Measurements from ENCODE around the gene BAHD1. TPM values are rescaled to one million over a fixed set of nuclear protein-coding genes. Genes with fewer than 3 reads are reported as not detected.

Gene BAHD1
- polyA plus RNA-seq, 3 donors: 0.67 to 8.9 (median 0.79) TPM

DNA sequence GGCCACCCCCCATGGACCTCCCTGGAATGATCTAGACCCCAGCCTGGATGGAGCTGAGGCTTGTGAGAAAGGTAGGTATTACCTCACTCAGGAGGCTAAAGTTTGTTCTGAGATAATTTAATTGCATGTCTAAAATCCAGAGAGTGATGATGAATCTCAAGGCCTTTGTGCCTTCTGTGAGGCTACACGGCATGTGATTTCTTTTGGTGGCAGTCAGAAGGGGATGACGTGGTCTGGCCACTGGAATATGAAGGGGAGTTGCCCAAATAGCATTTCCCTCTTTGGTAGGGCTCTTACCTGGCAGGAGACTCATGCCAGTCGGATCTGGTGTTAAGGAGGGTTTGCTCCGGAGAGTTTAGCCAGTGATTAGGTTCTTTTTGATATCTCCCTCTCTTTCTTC is 2.5 kb downstream of the BAHD1 start:
- no peaks in the 10 kb centered on the region for H3K36me3 ChIP-seq (replicated peaks in 1 of 2; ENCODE audit: control insufficient read depth in 1 of 2, insufficient read depth in 2 of 2, low read length in 2 of 2)
- H3K9ac ChIP-seq (ENCODE audit: insufficient read depth, low read length, poor library complexity, severe bottlenecking): no peak overlapping the region
- Mint-ChIP-seq H3K4me1 (peaks cover 37% of the 10 kb centered on the region), H3K27me3 (ENCODE audit: low read depth in 3 of 3) (peaks cover 39 to 52% (median 39%) of the 10 kb centered on the region in 3 donors), H3K4me3 (no peak overlapping the region), H3K27ac (peak overlapping the region in 1 of 7 donors; percentile 40), H3K36me3 (peaks cover 13 to 27% of the 10 kb centered on the region in 2 donors), H3K9me3 (peaks cover 0 to 13% (median 3%) of the 10 kb centered on the region in 7 donors)
- intact Hi-C loops (cut with micrococcal nuclease): loop anchor here in 1 of 2 donors (5.0 kb wide), 1 partner anchor 64 kb away; no protein-coding TSS in a partner anchor
- H3K4me3 ChIP-seq (replicated peaks in 1 of 3; ENCODE audit: low read depth in 2 of 3, low read length in 3 of 3): no peak overlapping the region
- peaks cover 9 to 30% of the 10 kb centered on the region in 2 donors for H3K27me3 ChIP-seq (ENCODE audit: control insufficient read depth in 2 of 2, insufficient read depth in 2 of 2, low read length in 2 of 2)
- H4K20me1 ChIP-seq (ENCODE audit: insufficient read depth, low read length): peaks cover 55% of the 10 kb centered on the region
- H3K4me1 ChIP-seq (ENCODE audit: control insufficient read depth in 1 of 2, insufficient read depth in 2 of 2, low read length in 2 of 2): peaks cover 13 to 30% of the 10 kb centered on the region in 2 donors
- no peaks in the 10 kb centered on the region for H3K9me3 ChIP-seq (replicated peaks in 1 of 2; ENCODE audit: control insufficient read depth in 1 of 2, insufficient read depth in 1 of 2, low read length in 2 of 2)
- no peak overlapping the region for H3K27ac ChIP-seq (ENCODE audit: low read depth in 1 of 2, low read length in 2 of 2)
- no peak for DNase-seq
- 100% methylated on average over 2 of the region's 4 CpGs for WGBS (ENCODE audit: insufficient coverage)
- TF ChIP-seq CTCF (IDR thresholded peaks at IDR 0.05): no peak
- H3K4me2 ChIP-seq (replicated peaks; ENCODE audit: extremely low read depth, low read length, poor library complexity, severe bottlenecking): no peak overlapping the region
- H3K79me2 ChIP-seq (ENCODE audit: insufficient read depth, low read length): peaks cover 56% of the 10 kb centered on the region
- H2AFZ ChIP-seq (ENCODE audit: insufficient read depth, low read depth, low read length, poor library complexity, severe bottlenecking): no peak overlapping the region

- no peak overlapping the region for H3K4me3 ChIP-seq (replicated peaks in 1 of 3; ENCODE audit: low read depth in 2 of 3, low read length in 3 of 3)
- peaks cover 13 to 30% of the 10 kb centered on the region in 2 donors for H3K4me1 ChIP-seq (ENCODE audit: control insufficient read depth in 1 of 2, insufficient read depth in 2 of 2, low read length in 2 of 2)
- peaks cover 59% of the 10 kb centered on the region for H4K20me1 ChIP-seq (ENCODE audit: insufficient read depth, low read length)
- intact Hi-C loops (cut with micrococcal nuclease): loop anchor here in 1 of 2 donors (5.0 kb wide), 1 partner anchor 63 kb away; no protein-coding TSS in a partner anchor
- peaks cover 33 to 46% (median 34%) of the 10 kb centered on the region in 3 donors for H3K27me3 Mint-ChIP-seq (ENCODE audit: low read depth in 3 of 3)
- H2AFZ ChIP-seq (ENCODE audit: insufficient read depth, low read depth, low read length, poor library complexity, severe bottlenecking): no peak overlapping the region
- H3K27me3 ChIP-seq (ENCODE audit: control insufficient read depth in 2 of 2, insufficient read depth in 2 of 2, low read length in 2 of 2): peaks cover 9 to 25% of the 10 kb centered on the region in 2 donors
- DNase-seq: no peak
- TF ChIP-seq CTCF (IDR thresholded peaks at IDR 0.05): no peak
- H3K4me1 Mint-ChIP-seq: peaks cover 37% of the 10 kb centered on the region
- no peak overlapping the region for H3K9ac ChIP-seq (ENCODE audit: insufficient read depth, low read length, poor library complexity, severe bottlenecking)
- no peak overlapping the region for H3K4me2 ChIP-seq (replicated peaks; ENCODE audit: extremely low read depth, low read length, poor library complexity, severe bottlenecking)
- no peak overlapping the region for H3K27ac ChIP-seq (ENCODE audit: low read depth in 1 of 2, low read length in 2 of 2)
- H3K4me3 Mint-ChIP-seq: no peak overlapping the region
- H3K36me3 ChIP-seq (replicated peaks in 1 of 2; ENCODE audit: control insufficient read depth in 1 of 2, insufficient read depth in 2 of 2, low read length in 2 of 2): no peaks in the 10 kb centered on the region
- H3K9me3 ChIP-seq (replicated peaks in 1 of 2; ENCODE audit: control insufficient read depth in 1 of 2, insufficient read depth in 1 of 2, low read length in 2 of 2): no peaks in the 10 kb centered on the region
- no peak overlapping the region for H3K27ac Mint-ChIP-seq
- H3K79me2 ChIP-seq (ENCODE audit: insufficient read depth, low read length): peaks cover 62% of the 10 kb centered on the region
- WGBS (ENCODE audit: insufficient coverage): 17% methylated on average over 1 of the region's 3 CpGs
- peaks cover 13 to 24% of the 10 kb centered on the region in 2 donors for H3K36me3 Mint-ChIP-seq
- peaks cover 0 to 11% (median 3%) of the 10 kb centered on the region in 7 donors for H3K9me3 Mint-ChIP-seq
These were observed 3.1 kb downstream of the BAHD1 start for GRCh38 chr15:40443846-40444245.

Data from CD14-positive monocyte (primary cell).